GM15510 (cell line): Measurements from ENCODE around the gene THADA.

ENCODE experiments used
- POLR2A ChIP-seq: IDR thresholded peaks from 3 replicates; pipeline ENCODE4 v1.6.1; 2011; ENCODE audit warnings: borderline replicate concordance; ENCODE audit not compliant: insufficient read length; ENCODE audit errors: extremely low read depth

Gene THADA

GRCh38 chr2:43194121-43194869 lies 401.5 kb downstream of the THADA start:
- no peak for TF ChIP-seq POLR2A

DNA sequence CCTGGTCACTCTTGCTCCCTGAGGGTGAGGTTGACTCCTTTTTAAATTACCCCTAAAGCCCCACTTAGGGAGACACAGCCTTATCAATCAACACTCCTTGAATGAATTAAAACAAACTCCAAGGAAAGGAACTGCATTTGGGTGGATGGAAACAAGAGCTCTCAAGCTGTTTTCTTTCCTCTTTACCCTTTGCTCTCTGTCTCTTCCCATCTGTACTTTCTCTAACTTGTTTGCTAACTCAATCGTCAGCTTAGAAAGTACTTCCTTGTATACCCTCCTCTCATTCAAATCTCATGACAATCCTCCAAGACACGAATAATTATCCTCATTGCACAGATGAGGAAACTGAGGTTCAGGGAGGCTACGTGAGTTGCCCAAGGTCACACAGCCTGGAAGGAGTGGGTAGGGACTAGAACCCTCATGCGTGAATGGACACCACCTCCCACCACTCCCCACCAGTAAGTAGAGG lies 402.2 kb downstream of the THADA start:
- no peak for TF ChIP-seq POLR2A

DNA sequence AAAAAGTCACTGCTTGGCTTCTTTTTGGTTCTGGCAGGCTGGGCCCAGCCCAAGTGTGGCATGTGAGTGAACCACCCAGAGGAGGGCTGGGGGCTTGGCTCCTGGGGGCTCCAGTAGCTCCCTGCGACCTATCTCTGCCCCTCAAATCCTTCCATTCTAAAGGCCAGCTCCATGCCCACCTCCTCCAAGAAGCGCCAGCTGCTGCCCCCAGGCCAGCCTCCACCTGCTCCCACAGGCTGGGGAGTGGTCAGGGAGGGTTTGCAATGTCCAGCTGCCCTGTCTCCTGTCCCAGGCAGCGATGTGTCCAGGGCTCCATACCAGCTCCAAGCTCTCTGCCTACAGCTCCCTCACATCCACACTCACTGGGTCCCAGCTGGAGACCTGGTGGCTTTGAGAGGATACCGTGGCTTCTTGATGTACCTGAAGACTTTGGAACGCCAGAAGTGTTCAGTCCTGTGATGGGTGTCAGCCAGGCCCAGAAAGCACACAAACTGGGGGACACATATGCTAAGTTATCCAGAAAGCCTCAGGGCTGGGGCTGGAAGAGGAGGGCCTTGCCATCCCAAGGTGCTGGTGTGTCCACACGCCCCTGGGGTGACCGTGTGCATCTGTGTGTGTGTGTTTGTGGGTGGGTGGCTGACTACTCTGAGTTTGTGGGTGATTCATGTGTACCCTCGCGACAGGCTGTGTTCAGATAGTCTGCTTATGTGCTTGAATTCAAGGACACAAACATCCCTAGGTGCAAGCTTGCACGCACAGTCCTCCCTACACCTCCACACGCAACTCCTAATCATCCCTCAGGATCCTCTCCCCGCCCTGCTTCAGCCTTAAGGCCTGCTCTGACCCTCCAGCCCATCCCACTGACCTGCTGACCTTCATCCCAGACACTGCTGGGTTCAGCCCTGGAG lies 402.8 kb downstream of the THADA start:
- no peak for TF ChIP-seq POLR2A

GRCh38 chr2:43191947-43192516 lies 403.8 kb downstream of the THADA start:
- no peak for TF ChIP-seq POLR2A

DNA sequence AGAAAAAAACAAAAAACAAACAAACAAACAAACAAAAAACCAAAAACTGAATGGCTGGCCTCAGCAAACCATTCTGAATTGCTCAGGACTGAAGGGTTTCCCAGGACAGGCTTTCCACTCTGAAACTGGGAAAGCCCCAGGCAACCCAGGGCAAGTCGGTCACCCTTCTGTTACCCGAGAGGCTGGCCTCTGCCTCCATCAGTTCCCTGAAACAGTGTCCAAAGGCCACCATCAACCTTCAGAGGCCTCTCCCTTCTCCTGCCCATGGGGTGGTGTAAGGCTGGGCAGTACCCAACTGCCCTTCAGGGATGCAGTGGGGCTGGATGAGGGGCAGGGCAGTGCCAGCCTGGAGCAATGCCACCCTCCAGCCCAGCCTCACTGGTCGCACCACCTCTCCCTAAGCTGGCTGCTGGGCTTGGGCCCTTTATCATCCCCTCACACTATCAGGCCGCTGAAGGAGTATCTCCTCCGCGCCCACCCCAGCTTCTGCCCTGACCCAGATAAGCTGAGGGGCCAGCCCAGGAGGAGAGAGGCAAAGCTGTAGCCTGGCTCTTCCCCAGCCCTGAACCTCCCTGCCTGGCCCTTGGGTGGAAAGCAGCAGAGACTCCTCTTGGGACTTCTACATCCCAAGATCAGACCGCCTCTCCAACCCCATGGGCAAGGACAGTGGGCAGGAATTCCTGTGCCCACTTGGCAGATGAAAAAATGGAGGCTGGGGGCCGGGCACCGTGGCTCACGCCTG lies 405.4 kb downstream of the THADA start:
- no peak for TF ChIP-seq POLR2A

DNA sequence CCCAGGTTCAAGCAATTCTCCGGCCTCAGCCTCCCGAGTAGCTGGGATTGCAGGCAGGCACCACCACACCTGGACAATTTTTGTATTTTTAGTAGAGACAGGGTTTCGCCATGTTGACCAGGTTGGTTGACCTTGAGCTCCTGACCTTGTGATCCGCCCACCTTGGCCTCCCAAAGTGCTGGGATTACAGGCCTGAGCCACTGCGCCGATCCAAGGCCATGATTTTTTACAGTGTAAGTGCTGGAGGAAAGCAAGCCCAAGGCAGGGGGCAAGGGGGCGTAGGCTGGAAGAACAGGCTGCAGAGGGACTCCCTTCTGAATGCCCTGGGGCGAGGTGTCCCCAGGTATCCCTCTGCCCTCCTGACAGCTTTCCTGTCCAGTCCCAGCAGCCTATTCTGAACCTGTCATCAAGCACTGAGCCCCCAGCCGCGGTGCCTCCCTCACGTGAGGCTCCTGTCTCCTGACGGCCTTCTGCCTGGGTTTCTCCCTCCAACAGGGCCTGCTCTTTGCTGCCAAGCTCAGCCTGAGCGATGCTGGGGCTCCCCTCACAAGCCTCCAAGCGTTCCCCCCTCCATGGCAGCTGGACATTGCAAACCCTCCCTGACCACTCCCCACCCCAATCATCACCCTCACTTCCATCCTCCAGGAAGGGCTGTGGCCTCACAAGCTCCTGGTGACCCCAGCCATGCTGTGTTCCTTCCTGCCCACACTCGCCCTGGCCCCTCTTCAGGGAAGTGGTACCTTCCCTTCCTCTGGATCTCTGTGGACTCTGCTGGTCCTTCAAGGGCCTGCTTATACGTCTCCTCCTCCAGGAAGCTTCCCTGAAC lies 407.1 kb downstream of the THADA start:
- TF ChIP-seq POLR2A: no peak

DNA sequence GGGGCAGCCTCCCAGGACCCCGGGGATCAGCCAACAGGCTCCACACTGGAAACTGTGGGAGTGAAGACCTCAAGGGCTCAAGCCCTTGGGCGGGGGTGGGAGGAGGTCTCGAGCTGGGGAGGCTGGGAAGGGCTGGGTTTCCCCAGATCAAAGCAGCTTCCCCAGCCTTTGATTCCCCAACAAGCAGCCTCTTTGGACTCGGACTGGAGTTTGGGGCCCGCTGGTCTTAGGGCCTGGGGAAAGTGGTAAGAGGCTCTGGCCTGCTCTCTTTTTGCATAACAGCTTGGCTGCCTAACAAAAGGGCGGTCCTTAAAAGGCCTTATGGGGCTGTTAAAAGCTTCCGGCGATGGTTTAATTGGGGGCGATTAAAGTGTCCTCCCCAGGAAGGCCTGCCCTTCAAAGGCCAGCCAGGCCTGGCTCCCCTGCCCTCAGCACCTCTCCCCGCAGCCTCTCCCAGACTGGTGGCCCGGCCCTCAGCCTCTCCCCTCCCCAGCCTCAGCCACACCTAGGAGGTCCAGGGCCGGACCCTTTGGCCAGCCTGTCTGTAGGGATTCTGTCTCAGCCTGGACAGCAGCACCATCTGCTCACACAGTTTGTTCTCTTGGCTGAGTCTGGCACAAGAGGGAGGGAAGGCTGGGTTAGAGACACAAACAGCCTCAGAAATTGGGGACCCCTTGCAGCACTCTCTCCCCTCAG lies 409.0 kb downstream of the THADA start:
- no peak for TF ChIP-seq POLR2A

- TF ChIP-seq POLR2A: no peak
These were observed 409.5 kb downstream of the THADA start for GRCh38 chr2:43186321-43186678.

DNA sequence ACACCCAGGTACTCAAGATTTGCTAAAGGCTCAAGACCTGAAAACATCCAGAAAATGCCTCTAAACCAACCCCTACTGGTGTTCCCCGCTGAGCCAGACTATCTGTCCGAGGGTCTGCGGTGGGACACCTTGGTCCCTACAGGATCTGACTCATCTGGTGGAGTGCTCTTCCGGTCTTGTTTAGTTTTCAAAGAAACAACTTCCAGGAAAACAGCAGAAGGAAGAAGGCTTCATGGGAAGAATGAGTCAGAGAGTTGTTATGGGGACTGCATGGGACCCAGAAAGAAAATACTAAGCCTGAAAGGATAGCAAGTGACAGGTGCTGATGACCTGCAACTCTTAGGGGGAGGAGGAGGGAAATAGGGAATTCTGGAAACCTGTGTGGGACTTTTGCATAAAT lies 410.7 kb downstream of the THADA start:
- TF ChIP-seq POLR2A: no peak

DNA sequence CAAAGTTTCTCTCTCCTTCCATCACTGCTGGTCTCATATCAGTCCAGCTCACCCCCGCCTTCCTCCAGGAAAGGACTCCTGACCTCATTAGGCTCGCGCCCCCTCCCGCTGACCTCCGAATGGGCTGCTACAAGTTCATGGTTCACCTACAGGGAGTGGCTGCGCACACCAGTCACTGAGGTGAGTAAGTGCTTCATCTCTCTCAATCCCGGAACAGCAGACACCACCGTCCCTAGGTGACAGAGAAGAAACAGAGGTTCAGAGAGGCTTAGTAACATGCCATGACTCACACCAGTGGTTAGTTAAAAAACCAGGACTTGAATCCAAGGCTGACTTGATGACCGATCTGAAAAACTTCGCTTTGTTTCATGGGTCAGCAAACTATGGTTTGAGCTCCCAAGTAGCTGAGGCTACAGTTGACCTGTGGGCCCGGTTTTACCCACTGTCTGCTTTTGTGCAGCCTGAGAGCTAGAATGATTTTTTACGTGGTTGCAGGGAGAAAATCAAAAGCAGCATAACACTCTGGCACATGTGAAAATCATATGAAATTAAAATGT lies 411.4 kb downstream of the THADA start:
- no peak for TF ChIP-seq POLR2A

DNA sequence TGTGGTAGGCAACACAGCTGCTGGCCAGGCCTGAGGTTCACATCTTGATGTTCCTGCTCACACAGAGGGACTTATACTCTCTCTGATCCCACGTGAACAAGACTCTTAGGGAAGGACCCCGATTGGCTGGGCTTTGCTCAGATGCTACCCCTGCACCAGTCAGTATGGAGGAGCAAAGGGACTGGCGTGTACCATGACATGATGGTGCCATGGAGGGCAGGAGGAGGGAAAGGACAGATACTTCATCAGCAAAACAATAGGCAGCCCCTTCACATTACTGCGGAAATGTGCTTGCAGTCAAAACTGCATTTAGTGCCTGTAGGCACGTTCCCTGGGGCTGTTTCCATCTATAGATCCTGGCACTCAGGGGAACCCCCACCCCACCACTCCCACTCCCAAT lies 412.1 kb downstream of the THADA start:
- TF ChIP-seq POLR2A: no peak

DNA sequence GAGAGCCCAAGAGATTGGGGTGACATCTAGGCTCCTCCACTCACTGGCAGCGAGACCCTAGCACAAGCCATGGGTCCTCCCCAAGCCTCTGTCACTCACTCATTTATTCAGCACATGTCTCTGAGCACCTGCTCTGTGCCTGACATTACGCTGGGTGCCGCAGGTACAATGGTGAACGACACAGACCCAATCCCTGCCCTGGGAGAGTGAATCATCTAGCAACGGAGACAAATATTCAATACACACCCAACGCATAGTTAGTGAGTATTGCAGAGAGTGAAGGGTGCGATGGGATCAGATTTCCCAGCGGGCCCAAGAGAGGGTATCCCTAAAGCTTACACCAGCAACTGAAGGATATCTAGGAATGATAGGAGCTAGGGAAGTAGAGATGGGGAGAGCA lies 414.9 kb downstream of the THADA start:
- no peak for TF ChIP-seq POLR2A
